Measurements from ENCODE around the gene ADAR. TPM values are rescaled to one million over a fixed set of nuclear protein-coding genes. Genes with fewer than 3 reads are reported as not detected.

The ADAR gene
- total RNA-seq, 4 donors from 2014 or later, result 81.5 to 140 (median 110) TPM

- in situ Hi-C loops (cut with MboI; ENCODE audit: low pct_ligation_motif_present in 1 of 4, low pct_unique_long_range_greater_than_20kb in 1 of 4, low sequenced_read_pairs in 3 of 4) (no loop called here), intact Hi-C loops (cut with DNase I; ENCODE audit: low total_unique reads) (no loop called here)
- H3K9me3 ChIP-seq, result no peaks in the 10 kb centered on the region
- TF ChIP-seq POLR2A (IDR thresholded peaks at IDR 0.05), result no peak
- TF ChIP-seq POLR2AphosphoS5 (IDR thresholded peaks at IDR 0.05), result no peak
- TF ChIP-seq EP300 (IDR thresholded peaks at IDR 0.05; ENCODE audit: low read depth), result no peak
- TF ChIP-seq CTCF (IDR thresholded peaks at IDR 0.05), result no peak
- H3K4me3 ChIP-seq, result no peak overlapping the region
- peaks cover 0 to 92% (median 44%) of the 10 kb centered on the region in 4 donors for H3K36me3 ChIP-seq
- no peaks in the 10 kb centered on the region for H3K4me1 ChIP-seq
- H3K27ac ChIP-seq, result no peak overlapping the region
- no peak for DNase-seq
- no peaks in the 10 kb centered on the region for H3K27me3 ChIP-seq
Measured at GRCh38 chr1:154593390-154593789, 14.6 kb downstream of the ADAR start.

GRCh38 chr1:154591206-154591605 is 16.8 kb downstream of the ADAR start:
- no peak overlapping the region for H3K27ac ChIP-seq
- H3K4me1 ChIP-seq, result no peaks in the 10 kb centered on the region
- H3K4me3 ChIP-seq, result no peak overlapping the region
- DNase-seq, result no peak
- in situ Hi-C loops (cut with MboI; ENCODE audit: low pct_ligation_motif_present in 1 of 4, low pct_unique_long_range_greater_than_20kb in 1 of 4, low sequenced_read_pairs in 3 of 4), result no loop called here
- H3K36me3 ChIP-seq, result peaks cover 0 to 95% (median 44%) of the 10 kb centered on the region in 4 donors
- no peaks in the 10 kb centered on the region for H3K27me3 ChIP-seq
- no peak for TF ChIP-seq POLR2A (IDR thresholded peaks at IDR 0.05)
- no peak for TF ChIP-seq EP300 (IDR thresholded peaks at IDR 0.05; ENCODE audit: low read depth)
- TF ChIP-seq CTCF (IDR thresholded peaks at IDR 0.05), result no peak
- TF ChIP-seq POLR2AphosphoS5 (IDR thresholded peaks at IDR 0.05), result no peak
- no peaks in the 10 kb centered on the region for H3K9me3 ChIP-seq
- 69 to 91% methylated on average over 2 to 7 of the region's 7 CpGs for WGBS, 2 donors (ENCODE audit: low coverage in 1 of 2)
- intact Hi-C loops (cut with DNase I; ENCODE audit: low total_unique reads), result no loop called here

GRCh38 chr1:154590756-154591155 is 17.2 kb downstream of the ADAR start:
- TF ChIP-seq CTCF (IDR thresholded peaks at IDR 0.05) (no peak), POLR2AphosphoS5 (IDR thresholded peaks at IDR 0.05) (no peak), POLR2A (IDR thresholded peaks at IDR 0.05) (no peak), EP300 (IDR thresholded peaks at IDR 0.05; ENCODE audit: low read depth) (no peak)

GRCh38 chr1:154589780-154590179 is 18.2 kb downstream of the ADAR start:
- no peaks in the 10 kb centered on the region for H3K27me3 ChIP-seq
- H3K4me3 ChIP-seq, result no peak overlapping the region
- no peaks in the 10 kb centered on the region for H3K4me1 ChIP-seq
- no peak overlapping the region for H3K27ac ChIP-seq
- intact Hi-C loops (cut with DNase I; ENCODE audit: low total_unique reads) (no loop called here), in situ Hi-C loops (cut with MboI; ENCODE audit: low pct_ligation_motif_present in 1 of 4, low pct_unique_long_range_greater_than_20kb in 1 of 4, low sequenced_read_pairs in 3 of 4) (no loop called here)
- peaks cover 0 to 95% (median 45%) of the 10 kb centered on the region in 4 donors for H3K36me3 ChIP-seq
- TF ChIP-seq CTCF (IDR thresholded peaks at IDR 0.05), result no peak
- no peak for TF ChIP-seq POLR2A (IDR thresholded peaks at IDR 0.05)
- TF ChIP-seq EP300 (IDR thresholded peaks at IDR 0.05; ENCODE audit: low read depth), result no peak
- TF ChIP-seq POLR2AphosphoS5 (IDR thresholded peaks at IDR 0.05), result no peak
- no peak for DNase-seq
- 73 to 92% methylated on average over 5 to 10 of the region's 10 CpGs for WGBS, 2 donors (ENCODE audit: low coverage in 1 of 2)
- H3K9me3 ChIP-seq, result no peaks in the 10 kb centered on the region

More at GRCh38 chr1:154590756-154591155, 17.2 kb downstream of the ADAR start:
- intact Hi-C loops (cut with DNase I; ENCODE audit: low total_unique reads) (no loop called here), in situ Hi-C loops (cut with MboI; ENCODE audit: low pct_ligation_motif_present in 1 of 4, low pct_unique_long_range_greater_than_20kb in 1 of 4, low sequenced_read_pairs in 3 of 4) (no loop called here)
- Histone ChIP-seq H3K36me3 (peaks cover 0 to 95% (median 45%) of the 10 kb centered on the region in 4 donors), H3K4me3 (no peak overlapping the region), H3K27me3 (no peaks in the 10 kb centered on the region), H3K4me1 (no peaks in the 10 kb centered on the region), H3K27ac (no peak overlapping the region), H3K9me3 (no peaks in the 10 kb centered on the region)
- WGBS, 2 donors (ENCODE audit: low coverage in 1 of 2), result 46 to 76% methylated on average over 2 to 5 of the region's 5 CpGs
- DNase-seq, result no peak
